Kidney glomerular epithelial cell (primary cell): Measurements from ENCODE around the gene GCN1.

Source experiments
- DNase-seq: peaks from one replicate; lab custom pipeline; 2025; lab: John Stamatoyannopoulos, UW

The GCN1 gene

DNA sequence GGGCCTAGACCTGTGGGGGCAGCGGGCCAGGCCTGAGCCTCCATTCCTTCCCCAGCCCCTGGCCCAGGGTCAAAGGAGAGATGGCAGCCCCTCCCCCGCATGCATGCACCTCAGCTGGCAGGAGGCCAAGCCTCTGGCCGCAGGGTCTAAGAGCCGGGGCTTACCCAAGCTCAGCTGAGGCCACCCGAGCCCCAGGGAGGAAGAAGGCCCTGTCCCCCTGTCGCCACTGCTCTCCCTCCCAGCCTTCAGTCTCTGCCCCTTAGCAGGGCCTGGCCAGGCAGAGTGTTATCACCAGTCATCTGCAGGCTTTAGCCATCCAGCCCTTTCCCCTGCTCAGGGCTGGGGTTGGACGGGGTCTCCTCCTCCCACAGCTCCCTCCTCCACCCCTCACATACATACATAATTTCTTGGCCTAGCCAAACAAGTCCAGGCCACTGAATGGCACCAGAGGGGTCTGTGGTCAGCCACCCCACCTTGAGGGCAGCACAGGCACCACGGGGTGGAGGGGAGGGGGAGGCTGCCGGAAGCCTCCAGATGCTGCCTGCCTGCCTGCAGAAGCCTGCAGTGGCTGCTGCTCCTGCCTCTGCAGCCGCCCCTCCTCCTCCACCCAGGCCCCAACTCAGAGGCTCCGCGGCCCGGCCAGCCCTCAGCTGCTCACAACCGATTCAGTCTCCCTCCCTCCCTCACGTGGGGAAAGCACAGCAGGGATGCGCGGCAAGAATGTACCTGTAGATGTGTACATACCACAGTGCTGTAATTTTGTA lies 100.7 kb downstream of the GCN1 start:
- DNase-seq: no peak

DNA sequence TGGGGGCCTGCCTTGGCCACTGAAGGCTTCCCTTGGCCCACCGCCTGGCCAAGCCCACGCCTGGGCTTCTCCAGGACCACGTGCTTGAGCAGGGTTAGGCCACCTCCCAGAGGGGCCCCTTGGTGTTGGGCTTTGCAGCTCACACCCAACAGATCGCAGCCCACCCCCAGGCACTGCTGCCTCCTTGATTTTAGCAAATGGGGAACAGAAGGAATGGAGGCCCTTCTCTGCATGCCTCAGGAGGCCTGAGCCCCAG lies 101.3 kb downstream of the GCN1 start:
- no peak for DNase-seq

DNA sequence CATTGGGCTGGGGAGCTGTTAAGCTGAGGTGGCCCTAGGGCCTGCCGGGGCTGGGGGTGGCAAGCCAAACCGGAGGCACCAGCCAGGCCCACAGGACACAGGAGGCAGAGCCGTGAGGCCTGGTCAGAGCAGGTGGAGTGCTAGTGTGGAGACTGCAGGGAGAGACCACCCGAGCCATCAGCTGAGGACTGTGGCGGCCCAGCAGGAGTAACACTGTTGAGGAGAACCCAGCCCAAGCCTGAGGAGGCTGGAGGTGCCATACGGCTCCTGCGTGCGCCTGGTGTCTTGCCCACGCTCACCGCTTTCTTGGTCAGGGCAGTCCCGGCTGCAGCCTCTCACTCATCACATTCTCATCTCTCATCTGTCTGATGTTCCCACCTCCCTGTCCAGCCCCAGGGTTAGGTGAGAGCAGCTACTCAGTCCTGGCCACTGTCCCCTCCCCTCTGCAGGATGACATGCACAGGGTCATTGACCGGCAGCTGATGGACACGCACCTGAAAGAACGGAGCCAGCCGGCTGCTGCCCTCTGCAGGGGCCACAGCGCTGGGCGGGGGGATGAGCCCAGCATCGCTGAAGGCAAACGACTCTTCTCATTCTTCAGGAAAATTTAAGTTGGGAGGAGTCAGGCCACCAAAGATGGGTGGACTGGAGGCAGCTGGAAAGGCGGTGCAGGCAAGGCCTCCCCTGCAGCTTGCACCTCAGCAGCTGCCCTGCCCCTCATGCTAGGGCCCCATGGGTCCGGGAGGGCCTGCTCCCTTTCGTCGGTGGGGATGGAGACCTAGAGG lies 101.8 kb downstream of the GCN1 start:
- DNase-seq: no peak

DNA sequence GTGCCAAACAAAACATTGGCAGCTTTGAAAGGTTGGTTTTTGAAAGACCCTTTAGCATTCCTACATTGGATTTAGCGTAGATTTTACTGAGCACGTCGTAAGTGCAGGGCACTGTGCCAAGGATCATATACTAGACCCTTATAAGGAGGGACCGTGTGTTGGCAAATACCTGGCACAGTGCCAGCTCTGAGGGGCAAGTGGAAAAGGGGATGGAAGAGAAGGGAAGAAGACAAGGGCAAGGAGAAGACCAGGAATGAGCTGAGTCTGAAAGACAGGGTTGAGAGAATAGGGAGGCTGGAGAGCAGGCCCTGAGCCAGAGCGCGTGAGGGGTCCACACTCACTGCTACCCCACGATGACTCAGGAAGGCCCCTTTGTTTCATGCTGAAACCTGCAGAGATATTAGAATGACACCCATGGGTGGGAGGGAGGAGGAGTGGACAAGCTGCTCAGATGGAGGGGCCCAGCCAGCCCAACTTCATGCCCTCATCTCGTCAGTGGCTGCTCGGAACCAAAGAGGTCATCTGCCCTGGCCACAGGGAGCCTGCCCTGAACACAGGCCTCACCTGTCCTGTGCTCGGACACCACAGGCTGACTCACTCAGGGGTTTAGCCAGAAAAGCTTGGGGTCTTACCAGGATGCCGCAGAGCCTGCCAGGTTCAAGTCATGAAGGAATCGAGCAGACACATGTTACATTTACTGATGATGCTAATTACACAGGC lies 103.0 kb downstream of the GCN1 start:
- no peak for DNase-seq

DNA sequence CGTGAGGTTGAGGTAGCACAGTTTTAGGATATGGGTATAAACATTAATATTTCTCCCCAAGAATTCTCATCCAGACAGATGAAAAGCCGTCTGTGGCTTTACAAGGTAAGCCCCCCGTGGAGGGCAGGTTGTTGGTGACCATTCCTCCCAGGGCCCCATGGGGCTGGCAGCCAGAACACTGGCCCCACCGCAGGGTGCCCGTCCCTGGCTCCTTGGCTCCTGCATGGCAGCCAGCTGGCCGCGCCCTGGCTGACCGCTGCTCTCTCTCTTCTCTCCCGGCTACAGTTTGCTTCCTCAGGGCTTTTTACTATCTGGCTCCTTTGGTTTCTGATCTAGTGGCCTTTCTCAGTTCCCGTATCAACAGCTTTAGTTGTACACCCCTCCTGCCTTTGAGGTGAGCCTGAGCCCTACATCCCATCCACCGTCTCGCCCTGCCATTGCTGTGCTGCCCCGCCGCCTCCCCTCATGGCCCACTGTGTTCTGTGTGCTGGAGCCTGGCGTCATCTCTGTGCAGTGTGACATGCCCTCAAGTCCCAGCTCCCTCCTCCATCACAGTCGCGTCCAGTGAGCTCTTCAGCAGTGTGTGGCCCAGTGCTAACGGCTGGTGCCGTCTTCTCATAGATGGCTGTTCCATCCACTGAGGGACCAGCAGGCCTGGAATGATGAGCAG lies 103.8 kb downstream of the GCN1 start:
- DNase-seq: no peak

DNA sequence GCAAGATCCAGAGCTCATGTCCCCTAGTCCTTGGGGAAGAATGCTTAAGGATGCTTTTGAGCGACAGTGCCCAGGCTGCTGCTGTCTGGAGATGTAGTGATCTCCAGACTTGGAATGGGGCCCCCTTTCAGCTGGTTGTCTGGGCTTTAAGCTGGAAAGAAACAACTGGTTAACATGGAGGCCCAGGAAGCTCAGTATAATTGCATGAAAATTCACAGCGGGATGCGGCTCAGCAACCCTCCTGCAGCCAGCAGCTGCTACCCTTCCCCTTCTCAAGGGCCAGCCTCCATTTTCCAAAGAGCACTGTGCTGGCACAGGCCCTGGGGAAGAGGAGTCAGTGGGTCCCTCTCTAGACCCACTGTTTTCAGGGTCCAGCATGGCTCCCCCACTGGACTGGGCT lies 104.3 kb downstream of the GCN1 start:
- DNase-seq: no peak

DNA sequence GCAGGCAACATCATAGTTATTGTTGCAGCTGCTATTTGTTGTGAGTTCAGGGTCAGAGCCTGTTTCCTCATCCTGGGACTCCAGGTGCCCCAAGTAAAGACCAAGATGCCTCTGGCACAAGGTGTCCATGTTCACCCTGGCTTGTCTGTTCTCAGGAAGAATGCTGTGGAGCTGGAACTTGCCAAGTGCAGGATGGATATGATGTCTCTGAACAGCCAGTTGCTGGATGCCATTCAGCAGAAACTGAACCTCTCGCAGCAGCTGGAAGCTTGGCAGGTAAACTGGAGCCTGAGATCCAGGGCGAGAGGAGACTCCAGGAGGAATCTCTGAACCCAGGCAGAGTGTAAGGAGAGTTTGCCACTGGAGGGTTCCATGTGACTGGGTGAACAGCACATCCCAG lies 104.7 kb downstream of the GCN1 start:
- DNase-seq: no peak

DNA sequence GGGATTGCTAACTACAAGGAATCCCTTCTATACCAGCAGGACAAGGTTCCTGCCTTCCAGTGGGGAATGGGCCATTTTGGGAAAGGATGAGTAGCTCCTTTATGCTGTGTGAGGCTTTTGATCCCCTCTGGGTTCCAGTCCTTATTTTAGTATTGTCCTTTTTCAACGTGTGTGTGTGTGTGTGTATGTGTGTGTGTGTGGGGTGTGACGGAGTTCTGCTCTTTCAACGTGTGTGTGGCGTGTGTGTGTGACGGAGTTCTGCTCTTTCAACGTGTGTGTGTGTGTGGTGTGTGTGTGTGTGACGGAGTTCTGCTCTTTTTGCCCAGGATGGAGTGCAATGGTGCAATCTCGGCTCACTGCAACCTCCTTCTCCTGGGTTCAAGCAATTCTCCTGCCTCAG lies 105.4 kb downstream of the GCN1 start:
- no peak for DNase-seq

DNA sequence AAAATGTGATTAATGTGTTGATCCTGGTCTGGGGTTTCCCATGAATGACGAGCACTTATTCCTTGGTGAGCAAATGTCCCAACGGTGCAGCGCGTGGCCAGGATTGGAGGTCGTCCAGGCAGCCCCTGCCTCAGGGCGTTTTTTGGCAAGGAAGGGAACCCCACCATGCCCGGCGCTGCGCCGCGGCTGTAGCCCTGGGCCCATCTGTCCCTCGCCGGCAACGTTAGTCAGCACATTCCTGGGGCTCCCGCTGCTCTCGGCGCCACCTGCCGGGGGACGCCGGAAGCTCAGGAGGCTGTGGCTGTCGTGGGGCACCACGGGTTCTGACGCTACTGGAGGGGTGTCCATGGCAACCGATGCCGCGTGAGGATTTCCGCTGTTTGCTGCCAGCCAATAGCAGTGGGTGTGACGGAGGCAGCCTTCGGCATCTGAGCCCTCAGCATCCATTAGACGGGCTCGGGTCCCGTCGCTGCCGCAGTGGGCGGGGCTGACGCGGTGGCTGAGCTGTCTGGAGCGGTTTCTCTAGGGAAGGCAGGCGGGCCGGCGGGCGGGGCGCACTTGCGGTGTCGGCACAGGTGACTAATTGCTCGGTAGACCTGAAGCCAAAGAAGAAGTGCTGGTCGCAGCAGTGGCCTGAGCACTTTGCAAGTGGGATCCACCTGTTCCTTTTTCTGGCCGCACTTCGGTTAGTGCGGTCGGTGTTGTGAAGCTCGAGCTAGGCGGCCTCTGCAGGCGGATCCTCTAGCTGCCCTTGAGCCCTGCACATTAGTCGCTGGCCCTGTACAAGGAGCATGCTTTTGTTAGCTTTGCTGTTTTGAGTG lies 107.5 kb downstream of the GCN1 start:
- peak; percentile 97 for DNase-seq

DNA sequence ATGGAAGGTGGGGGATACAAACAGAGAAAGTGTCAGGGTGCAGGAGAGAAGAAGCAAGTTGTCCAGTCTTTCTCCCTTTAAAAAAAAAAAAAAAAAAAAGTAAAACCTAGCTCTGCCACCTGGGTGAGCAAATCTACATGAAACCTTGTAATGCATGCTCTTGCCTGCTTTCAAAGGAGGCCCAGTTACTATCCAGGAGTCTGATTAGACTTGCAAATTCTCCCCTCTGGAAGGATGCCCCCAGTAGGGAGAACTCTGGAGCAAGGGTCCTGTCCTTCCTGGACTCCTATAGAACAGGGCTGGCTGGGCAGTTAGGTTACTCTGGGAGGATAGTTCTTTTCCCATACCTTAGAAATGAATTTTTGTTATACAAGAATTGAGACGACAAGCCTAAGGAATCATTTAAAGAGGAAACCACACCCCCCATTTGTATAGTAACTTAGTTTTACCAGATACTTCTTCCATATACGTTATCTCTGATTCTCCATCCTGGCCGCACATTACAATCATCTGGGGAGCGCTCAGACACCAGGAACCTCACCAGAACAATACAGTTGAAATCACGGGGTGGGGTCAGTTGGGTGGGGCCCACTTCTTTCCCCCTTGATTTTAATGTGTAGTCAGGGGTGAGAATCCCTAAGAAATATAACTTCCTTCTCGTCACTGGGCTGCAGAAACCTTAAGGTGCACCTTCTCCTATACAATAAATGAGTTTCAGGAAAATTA lies 108.4 kb downstream of the GCN1 start:
- DNase-seq: no peak

DNA sequence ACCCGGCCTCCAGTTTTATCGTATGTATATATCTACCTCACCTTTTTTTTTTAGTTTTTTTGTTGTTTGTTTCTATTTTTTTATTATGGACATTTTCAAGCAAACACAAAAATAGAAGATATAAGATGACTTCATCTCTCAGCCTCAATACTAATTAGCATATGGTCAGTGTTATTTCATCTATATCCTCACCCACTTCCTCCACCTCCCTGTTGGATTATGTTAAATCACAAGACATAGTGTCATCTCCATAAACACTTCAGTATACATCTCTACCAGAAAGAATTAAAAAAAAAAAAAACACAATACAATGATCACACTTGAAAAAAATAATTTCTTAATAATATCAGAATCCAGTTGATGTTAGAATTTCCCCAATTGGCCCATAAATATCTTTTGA lies 112.9 kb downstream of the GCN1 start:
- DNase-seq: no peak

DNA sequence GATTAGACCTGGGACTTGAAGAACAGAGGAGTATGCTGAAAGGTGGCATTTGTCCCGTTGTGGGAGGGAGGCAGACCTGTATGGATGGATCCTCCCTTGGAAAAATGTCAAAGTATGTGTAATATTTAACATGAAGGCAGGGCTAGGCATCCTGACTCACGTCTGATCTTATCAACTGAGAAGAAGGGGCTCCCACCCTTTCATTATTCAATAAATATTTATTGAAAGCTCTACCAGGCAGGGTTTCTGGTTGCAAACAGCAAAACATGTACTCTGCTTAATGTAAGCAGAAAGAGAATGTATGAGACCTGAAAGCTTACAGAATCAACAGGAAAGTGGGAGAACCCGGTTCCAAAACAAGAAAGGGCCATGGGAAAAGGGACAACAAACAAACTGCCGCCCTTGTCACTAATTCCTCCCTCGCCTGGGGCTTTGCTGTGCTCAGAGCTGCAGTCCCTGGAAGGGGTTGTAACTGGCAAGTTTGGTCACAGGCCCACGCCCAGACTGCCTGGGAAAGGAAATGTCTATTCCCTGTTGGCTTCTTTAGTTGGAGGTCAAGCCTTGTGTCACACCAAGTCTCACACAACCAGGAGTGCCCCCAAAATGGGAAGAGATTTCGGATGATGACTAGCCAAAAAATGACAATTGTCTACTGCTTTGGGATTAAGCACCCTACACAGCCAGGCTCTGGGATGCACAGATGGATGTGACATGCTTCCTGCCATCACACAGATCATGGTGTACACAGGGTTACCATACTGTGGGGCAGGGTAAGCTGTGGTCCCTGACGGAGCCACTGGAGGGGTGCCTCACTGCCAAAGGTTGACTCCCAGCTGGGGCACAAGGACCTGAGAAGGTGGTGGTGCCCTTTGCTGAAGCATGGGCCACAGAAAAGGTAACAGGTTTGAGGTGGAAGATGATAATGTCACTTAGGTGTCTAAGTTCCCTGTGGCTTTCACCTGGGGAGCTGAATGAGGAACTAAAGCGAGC lies 114.8 kb downstream of the GCN1 start:
- DNase-seq: no peak

DNA sequence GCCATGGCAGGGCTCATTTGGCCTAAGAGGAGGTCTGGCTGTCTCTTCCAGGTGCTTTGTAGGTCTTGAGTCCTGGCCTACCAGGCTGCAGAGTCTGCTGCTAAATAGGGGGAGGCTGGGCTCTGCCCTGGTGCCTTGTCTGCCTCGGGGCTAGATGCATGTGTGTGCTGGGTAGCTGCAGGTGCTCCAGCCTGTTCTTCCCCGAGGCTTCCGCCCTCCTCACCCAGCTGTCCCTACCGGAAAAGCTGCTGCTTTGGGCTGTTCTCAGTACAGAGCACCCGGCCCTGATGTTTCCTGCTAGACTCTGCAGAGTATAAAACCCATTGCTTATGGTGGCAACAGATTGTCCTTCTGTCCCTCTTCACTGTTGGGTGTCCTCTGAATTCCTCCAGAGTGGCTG lies 115.6 kb downstream of the GCN1 start:
- no peak for DNase-seq

DNA sequence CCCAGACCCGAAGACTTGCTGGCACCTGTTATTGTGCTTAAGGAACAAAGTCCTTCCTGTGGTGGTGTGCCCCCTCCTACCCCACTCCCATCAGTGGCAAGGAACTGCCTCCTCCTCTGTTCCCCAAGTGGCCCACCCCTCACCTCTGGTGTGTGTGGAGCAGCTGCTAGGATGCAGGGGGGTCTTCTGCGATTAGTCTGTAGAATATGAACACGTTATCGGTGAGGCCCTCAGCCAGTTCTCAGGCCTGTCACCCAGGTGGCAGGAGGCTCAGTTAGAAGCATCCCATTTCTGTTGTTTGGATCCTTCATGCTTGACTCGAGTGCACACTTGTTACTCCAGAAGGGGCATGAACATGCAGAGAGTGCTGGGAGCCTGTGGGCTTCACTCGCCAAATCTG lies 117.3 kb downstream of the GCN1 start:
- DNase-seq: no peak
